Neural cell (in vitro differentiated cells): Measurements from ENCODE around the gene GGA2. TPM values are rescaled to one million over a fixed set of nuclear protein-coding genes. Genes with fewer than 3 reads are reported as not detected.

Source experiments
- H2AFZ ChIP-seq: fragments of 200-600, 300-800 bp; sonication (generic), shearing (Covaris generic); 2 replicates; pipeline ENCODE4 v1.6.0; 2014; ENCODE audit warnings: low read depth, mild to moderate bottlenecking, antibody characterized with exemption, low read length, moderate library complexity
- H3F3A ChIP-seq: fragments of 200-600 bp; shearing (Covaris generic); 2 replicates; pipeline ENCODE4 v1.6.1; 2016; ENCODE audit warnings: mild to moderate bottlenecking, moderate library complexity, mixed read lengths, antibody characterized with exemption, low read length; ENCODE audit not compliant: insufficient read depth, poor library complexity, severe bottlenecking
- H3K27ac ChIP-seq: fragments of 200-600, 300-800 bp; sonication (generic), shearing (Covaris generic); 2 replicates; pipeline ENCODE4 v1.5.1; 2014; ENCODE audit warnings: mild to moderate bottlenecking, low read length, moderate library complexity
- H3K27me3 ChIP-seq: fragments of 300-800, 200-600 bp; sonication (generic), shearing (Covaris generic); 2 replicates; pipeline ENCODE4 v1.6.0; 2014; ENCODE audit warnings: mild to moderate bottlenecking, low read depth, low read length, moderate library complexity; ENCODE audit not compliant: insufficient read depth
- H3K36me3 ChIP-seq: fragments of 300-800, 200-600 bp; sonication (generic), shearing (Covaris generic); 2 replicates; pipeline ENCODE4 v1.5.1; 2014; ENCODE audit warnings: mild to moderate bottlenecking, antibody characterized with exemption, low read length, moderate library complexity; ENCODE audit not compliant: insufficient read depth
- H3K4me2 ChIP-seq: fragments of 300-800, 200-600 bp; sonication (generic), shearing (Covaris generic); 2 replicates; pipeline ENCODE4 v1.6.0; 2014; ENCODE audit warnings: mild to moderate bottlenecking, low read length
- H3K4me3 ChIP-seq: fragments of 300-800, 200-600 bp; sonication (generic), shearing (Covaris generic); 2 replicates; pipeline ENCODE4 v1.5.1; 2014; ENCODE audit warnings: mild to moderate bottlenecking, low read length, moderate library complexity
- H3K79me2 ChIP-seq: fragments of 200-600 bp; shearing (Covaris generic); replicated peaks from 2 replicates; pipeline ENCODE4 v1.6.0; 2014; ENCODE audit warnings: mild to moderate bottlenecking, low read length, moderate library complexity; ENCODE audit not compliant: insufficient read depth
- H3K9ac ChIP-seq: fragments of 300-800, 200-600 bp; sonication (generic), shearing (Covaris generic); 2 replicates; pipeline ENCODE4 v1.6.1; 2016; ENCODE audit warnings: mild to moderate bottlenecking, low read length, mixed read lengths
- H3K9me2 ChIP-seq: fragments of 200-600 bp; shearing (Covaris generic); 2 replicates; pipeline ENCODE4 v1.6.1; 2016; ENCODE audit warnings: mild to moderate bottlenecking, low read length, mixed read lengths; ENCODE audit not compliant: insufficient read depth
- H3K9me3 ChIP-seq: fragments of 200-600, 300-800 bp; sonication (generic), shearing (Covaris generic); 2 replicates; pipeline ENCODE4 v1.6.1; 2016; ENCODE audit warnings: mild to moderate bottlenecking, mixed run types, low read length, moderate library complexity, mixed read lengths
- H4K20me1 ChIP-seq: fragments of 200-600 bp; shearing (Covaris generic); 2 replicates; pipeline ENCODE4 v1.6.1; 2016; ENCODE audit warnings: mild to moderate bottlenecking, mixed run types; ENCODE audit not compliant: insufficient read depth
- EP300 ChIP-seq: fragments of 450-650 bp; conservative IDR thresholded peaks from 2 replicates; pipeline ENCODE4 v1.6.1; 2014; ENCODE audit warnings: antibody characterized with exemption, mild to moderate bottlenecking, moderate library complexity; ENCODE audit not compliant: poor library complexity, severe bottlenecking
- EZH2 ChIP-seq: fragments of 200-600, 300-800 bp; shearing (Covaris generic), sonication (generic); IDR thresholded peaks from 2 replicates; pipeline ENCODE4 v1.6.1; 2014; ENCODE audit warnings: antibody characterized with exemption, low read length, borderline replicate concordance, mild to moderate bottlenecking; ENCODE audit not compliant: insufficient read depth, poor library complexity, severe bottlenecking
- MXI1 ChIP-seq: fragments of 450-650 bp; conservative IDR thresholded peaks from 2 replicates; pipeline ENCODE4 v1.6.1; 2014; ENCODE audit warnings: antibody characterized with exemption, mild to moderate bottlenecking; ENCODE audit not compliant: poor library complexity, severe bottlenecking
- POLR2AphosphoS5 ChIP-seq: IDR thresholded peaks from 2 replicates; pipeline ENCODE4 v1.6.1; 2012
- RAD21 ChIP-seq: fragments of 450-650 bp; conservative IDR thresholded peaks from 2 replicates; pipeline ENCODE4 v1.6.1; 2014; ENCODE audit warnings: antibody characterized with exemption, mild to moderate bottlenecking, moderate library complexity
- REST ChIP-seq: IDR thresholded peaks from 2 replicates; pipeline ENCODE4 v1.6.1; 2012; ENCODE audit warnings: borderline replicate concordance
- SMC3 ChIP-seq: fragments of 450-650 bp; conservative IDR thresholded peaks from 2 replicates; pipeline ENCODE4 v1.6.1; 2014; ENCODE audit warnings: antibody characterized with exemption, mild to moderate bottlenecking, moderate library complexity; ENCODE audit not compliant: poor library complexity
- TAF1 ChIP-seq: IDR thresholded peaks from 2 replicates; pipeline ENCODE4 v1.6.1; 2012; ENCODE audit warnings: low read depth
- polyA plus RNA-seq: library from polyadenylated mRNA; depleted of rRNA; stranded (reverse); fragments of >200 nt; gene quantifications from 2 replicates; pipeline ENCODE4 v1.2.3, GENCODE V29; 2014
- TF ChIP-seq, protein P1 (sequence below): fragments of 450-650 bp; IDR thresholded peaks from 2 replicates; pipeline ENCODE4 v1.5.1; 2014; ENCODE audit warnings: antibody characterized with exemption, mild to moderate bottlenecking, moderate library complexity; ENCODE audit not compliant: poor library complexity, severe bottlenecking

GGA2 gene
- polyA plus RNA-seq, 1 donor from 2014 or later: 36.8 TPM

- TF ChIP-seq, protein P1, sequence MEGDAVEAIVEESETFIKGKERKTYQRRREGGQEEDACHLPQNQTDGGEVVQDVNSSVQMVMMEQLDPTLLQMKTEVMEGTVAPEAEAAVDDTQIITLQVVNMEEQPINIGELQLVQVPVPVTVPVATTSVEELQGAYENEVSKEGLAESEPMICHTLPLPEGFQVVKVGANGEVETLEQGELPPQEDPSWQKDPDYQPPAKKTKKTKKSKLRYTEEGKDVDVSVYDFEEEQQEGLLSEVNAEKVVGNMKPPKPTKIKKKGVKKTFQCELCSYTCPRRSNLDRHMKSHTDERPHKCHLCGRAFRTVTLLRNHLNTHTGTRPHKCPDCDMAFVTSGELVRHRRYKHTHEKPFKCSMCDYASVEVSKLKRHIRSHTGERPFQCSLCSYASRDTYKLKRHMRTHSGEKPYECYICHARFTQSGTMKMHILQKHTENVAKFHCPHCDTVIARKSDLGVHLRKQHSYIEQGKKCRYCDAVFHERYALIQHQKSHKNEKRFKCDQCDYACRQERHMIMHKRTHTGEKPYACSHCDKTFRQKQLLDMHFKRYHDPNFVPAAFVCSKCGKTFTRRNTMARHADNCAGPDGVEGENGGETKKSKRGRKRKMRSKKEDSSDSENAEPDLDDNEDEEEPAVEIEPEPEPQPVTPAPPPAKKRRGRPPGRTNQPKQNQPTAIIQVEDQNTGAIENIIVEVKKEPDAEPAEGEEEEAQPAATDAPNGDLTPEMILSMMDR: no peak
- TF ChIP-seq REST (no peak), TAF1 (no peak), EP300 (no peak), RAD21 (no peak), EZH2 (no peak), SMC3 (no peak), POLR2AphosphoS5 (no peak), MXI1 (no peak)
- H3K79me2 ChIP-seq: no peaks in the 10 kb centered on the region
- no peak overlapping the region for H2AFZ ChIP-seq
- H3F3A ChIP-seq: no peaks in the 10 kb centered on the region
- no peaks in the 10 kb centered on the region for H3K36me3 ChIP-seq
- H3K27me3 ChIP-seq: no peaks in the 10 kb centered on the region
- no peak overlapping the region for H3K4me3 ChIP-seq
- H3K9me2 ChIP-seq: no peaks in the 10 kb centered on the region
- no peak overlapping the region for H3K9ac ChIP-seq
- no peaks in the 10 kb centered on the region for H3K9me3 ChIP-seq
- no peak overlapping the region for H3K27ac ChIP-seq
- no peaks in the 10 kb centered on the region for H4K20me1 ChIP-seq
- H3K4me2 ChIP-seq: no peak overlapping the region
These were observed 28.6 kb upstream of the GGA2 start for GRCh38 chr16:23538919-23539278.

- Histone ChIP-seq H3K9me3 (no peaks in the 10 kb centered on the region), H4K20me1 (no peaks in the 10 kb centered on the region), H3K36me3 (no peaks in the 10 kb centered on the region), H3K4me2 (no peak overlapping the region), H2AFZ (no peak overlapping the region), H3F3A (no peaks in the 10 kb centered on the region), H3K9ac (no peak overlapping the region), H3K27ac (no peak overlapping the region), H3K27me3 (no peaks in the 10 kb centered on the region), H3K79me2 (no peaks in the 10 kb centered on the region), H3K9me2 (no peaks in the 10 kb centered on the region), H3K4me3 (no peak overlapping the region)
- TF ChIP-seq, protein P1: no peak
- TF ChIP-seq RAD21 (no peak), EP300 (no peak), SMC3 (no peak), MXI1 (no peak), EZH2 (no peak)
These were observed 27.1 kb upstream of the GGA2 start for GRCh38 chr16:23537390-23537789.
